Astrocyte (in vitro differentiated cells and primary cell): ENCODE measurements around the gene MIGA1.

Source experiments
- CTCF ChIP-seq: IDR thresholded peaks from 2 replicates; pipeline ENCODE4 v1.5.1; 2011; ENCODE audit warnings: low read depth, mild to moderate bottlenecking, inconsistent platforms, low read length, moderate library complexity; ENCODE audit not compliant: insufficient read depth
- EZH2 ChIP-seq: IDR thresholded peaks from 2 replicates; pipeline ENCODE4 v1.6.1; 2012; ENCODE audit warnings: mild to moderate bottlenecking, low read length, inconsistent platforms; ENCODE audit not compliant: insufficient read depth

GRCh38 chr1:77833521-77834100, 54.2 kb downstream of the MIGA1 start:
- TF ChIP-seq EZH2 (no peak), CTCF (no peak)
